ENCODE measurements around the gene TLE3.

Gene TLE3

DNA sequence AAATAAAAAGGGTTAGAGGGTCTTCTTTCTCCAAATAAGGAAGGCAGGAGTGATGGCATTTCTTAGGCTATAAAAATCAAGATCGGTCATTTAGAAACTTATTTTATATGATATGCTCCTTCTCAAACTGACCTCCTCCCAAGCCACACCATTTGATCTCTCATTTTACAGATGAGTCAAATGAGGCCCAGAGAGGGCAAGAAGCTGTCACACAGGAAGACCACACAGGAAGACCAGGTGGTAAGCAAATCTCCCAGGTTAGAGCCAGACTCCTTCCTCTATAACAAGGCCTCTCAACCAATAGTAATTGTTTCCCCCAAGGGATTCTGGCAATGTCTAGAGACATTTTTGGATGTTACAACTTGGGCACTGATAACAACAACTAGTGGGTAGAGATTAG lies 13.8 kb downstream of the TLE3 start:
- DNase-seq (ENCODE audit: low spot score) = peak; percentile 82

DNA sequence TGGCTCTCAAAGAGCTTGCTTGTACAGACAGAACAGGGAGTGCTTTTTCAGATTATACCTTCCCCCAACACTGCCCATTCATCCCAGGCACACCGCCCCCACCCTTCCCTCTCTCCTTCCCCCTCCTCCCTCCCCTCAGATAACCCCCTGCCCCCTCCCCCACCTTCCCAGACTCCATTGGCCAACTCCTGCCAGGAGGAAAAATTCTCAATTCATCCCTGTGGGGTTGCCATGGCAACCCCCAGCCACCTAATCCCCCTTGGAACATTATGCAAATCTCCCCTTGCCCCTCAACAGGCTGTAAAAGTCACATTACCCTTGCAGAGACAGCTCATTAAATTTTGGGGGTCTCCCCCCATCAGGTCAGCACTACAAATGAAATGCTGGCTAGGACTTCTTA lies 14.3 kb downstream of the TLE3 start:
- DNase-seq (ENCODE audit: low spot score) = no peak

GRCh38 chr15:70082281-70082900 lies 15.3 kb downstream of the TLE3 start:
- no peak for DNase-seq (ENCODE audit: low spot score)

DNA sequence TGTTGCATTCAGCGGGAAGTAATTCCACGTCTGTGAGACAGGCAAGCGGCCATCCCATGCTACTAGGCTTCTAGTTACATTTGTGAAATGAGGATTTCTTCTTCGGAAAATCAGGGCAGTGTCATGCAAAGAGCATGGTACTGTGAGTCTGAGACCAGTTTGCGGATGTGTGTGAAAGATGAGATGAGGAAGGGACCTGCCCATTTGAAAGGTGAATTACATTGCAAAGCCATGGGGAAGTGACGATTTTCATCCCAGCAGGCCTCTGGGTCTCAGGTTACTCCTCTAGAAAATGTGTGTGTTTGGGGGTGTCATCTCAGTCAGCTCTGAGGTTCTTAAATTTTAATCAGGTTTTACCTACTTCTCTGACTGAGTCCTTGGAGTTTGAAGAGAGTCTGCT lies 16.1 kb downstream of the TLE3 start:
- no peak for DNase-seq (ENCODE audit: low spot score)

- no peak for DNase-seq (ENCODE audit: low spot score)
Measured at GRCh38 chr15:70080347-70080746, 17.4 kb downstream of the TLE3 start.

GRCh38 chr15:70079888-70080287 lies 17.8 kb downstream of the TLE3 start:
- no peak for DNase-seq (ENCODE audit: low spot score)

DNA sequence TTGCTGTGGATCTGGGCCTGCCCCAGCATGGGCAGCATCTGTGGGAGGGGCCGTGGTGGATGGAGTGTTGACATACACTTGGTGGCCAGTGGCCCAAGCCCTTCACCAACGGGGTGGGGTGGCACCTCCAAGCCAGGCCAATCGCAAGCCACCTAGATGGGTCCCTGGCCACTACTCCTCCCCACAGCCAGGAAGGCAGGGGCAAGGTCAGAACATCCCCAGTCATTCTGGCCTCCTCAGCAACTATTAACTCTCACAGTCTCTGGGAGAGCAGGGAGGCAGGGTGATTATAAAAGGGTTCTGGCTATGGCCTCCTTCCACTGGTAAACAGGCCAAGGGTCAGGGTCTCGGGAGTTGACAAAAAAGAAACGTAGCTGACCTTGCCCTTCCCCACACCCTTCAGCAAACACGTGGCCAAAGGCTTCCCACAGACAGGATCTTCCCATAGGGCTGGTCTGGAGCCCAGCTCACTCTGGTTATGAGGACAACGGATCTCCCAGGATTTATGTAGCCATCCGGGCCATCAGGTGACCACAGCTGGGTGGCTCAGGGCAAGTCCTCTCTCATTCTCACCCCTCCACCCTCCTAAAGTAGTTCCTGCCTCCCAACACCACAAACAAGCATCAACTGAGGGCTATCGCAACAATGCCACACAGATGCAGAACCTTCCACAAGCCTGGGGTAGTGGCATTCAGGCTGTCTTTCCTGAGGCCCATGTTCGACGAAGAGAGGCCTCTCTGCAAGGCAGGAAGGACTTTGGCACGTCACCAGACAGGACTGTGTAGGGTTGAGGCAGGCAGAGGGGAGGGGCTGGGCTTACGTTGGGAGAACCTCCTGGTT lies 18.9 kb downstream of the TLE3 start:
- no peak for DNase-seq (ENCODE audit: low spot score)

- no peak for DNase-seq (ENCODE audit: low spot score)
Measured at GRCh38 chr15:70077188-70078147, 20.2 kb downstream of the TLE3 start.

DNA sequence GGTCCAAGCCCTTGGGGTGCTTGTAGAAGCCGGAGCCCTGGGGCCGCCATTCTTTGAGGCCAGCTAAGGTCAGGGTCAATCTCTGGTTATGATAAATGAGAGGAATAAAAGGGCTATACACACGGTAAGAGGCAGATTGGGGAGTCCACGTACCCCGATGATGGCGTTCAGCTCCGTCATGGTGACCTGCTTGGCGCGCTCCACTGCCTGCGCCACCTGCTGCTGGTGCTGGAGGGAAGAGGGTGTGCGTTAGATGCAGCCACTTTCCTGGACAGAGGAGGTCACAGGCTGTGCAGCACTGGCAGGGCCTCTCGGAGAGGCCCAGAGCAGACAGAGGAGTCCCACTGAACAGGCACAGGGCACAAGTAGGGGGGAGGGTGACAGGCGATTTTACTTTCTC lies 23.3 kb downstream of the TLE3 start:
- DNase-seq (ENCODE audit: low spot score) = no peak

DNA sequence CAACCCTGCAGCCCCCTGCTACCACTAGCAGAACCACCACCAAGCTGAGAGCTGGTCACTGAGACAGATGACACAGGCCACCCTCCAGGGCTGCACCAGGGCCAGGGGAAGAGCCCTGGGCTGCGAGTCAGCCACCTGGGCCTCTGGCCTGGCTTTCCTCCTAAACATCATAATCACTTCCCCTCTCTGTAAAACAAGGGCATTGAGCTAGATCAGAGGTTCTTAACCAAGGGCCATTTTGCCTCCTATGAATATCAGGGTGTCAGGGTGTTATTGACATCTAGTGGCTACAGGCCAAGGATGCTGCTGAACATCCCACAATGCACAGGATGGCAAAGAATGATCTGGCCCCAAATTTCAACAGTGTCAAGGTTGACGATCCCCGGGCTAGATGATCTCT lies 25.2 kb downstream of the TLE3 start:
- no peak for DNase-seq (ENCODE audit: low spot score)

DNA sequence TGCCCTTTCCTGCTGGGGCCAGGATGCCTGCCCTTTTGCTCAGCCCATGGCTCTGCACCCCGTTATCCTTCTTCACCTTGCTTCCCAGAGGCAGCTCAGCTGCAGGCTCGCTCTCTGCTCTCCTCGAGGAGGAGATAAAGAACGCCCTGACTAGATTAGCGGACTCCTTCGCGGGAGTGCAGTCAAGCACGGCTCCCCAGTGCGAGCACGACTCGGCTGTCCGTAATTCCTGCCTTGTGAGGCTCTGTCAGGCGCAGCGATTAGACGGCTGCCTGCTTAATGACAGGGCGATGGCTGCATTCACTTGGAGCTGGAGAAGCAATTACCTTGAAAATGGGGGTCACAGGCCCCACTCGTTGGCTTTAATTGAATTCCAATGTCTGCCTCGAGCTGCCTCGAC lies 25.9 kb downstream of the TLE3 start:
- no peak for DNase-seq (ENCODE audit: low spot score)

DNA sequence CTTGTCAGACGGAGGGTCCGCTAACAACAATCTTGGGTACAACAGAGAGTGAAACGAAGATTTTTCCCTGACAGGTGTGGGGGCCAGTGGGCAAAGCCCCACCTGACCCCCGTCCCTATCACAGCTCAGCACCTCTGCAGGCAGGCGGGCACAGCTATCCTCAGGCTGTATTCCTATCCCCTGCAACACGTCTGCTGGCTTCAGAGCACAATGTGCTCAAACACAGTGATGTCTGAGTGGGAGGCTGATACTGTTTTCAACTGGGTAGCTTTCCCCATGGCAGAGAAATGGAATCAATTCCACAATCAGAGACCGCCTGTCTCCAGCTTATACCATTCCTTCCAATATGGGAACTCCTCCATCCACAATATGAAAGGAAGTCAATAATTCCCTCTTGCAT lies 28.0 kb downstream of the TLE3 start:
- DNase-seq (ENCODE audit: low spot score) = no peak

DNA sequence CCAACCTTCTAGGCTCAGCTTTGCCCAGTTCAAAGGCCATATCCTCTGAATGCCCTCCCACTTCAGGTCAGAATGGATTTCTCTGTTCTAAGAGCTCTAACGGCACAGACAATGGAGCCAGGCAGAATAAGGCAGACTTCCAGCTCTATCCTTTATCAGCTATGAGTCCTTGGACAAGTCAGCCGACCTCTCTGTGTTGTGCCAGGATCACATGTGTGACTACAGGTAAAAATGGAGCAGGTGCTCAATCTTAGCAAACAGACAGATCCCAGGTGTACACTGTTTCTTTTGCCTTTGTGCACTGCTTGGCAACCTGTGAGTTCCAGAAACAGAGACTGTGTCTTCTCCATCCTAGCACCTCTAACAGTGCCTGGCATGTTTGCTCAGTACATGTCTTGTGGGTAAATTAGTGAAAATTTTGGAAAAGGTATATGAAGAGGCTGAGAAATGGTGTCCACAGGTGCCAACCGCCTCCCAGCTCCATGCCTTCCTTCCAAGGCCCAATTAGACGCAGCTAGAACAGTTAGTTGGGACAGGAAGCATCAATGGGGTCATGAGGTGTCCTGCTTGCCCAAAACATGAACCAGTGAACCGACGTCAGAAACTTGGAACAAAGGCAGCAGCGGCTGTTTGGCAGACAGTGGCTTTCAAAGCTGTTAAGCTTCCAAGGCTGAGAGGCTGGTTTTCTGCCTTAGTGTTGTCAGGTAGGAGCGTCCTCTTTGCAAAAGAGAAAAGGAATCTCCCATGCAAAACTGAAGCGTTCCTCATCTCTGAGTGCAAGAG lies 28.7 kb downstream of the TLE3 start:
- no peak for DNase-seq (ENCODE audit: low spot score)

GRCh38 chr15:70067681-70068080 lies 30.0 kb downstream of the TLE3 start:
- no peak for DNase-seq (ENCODE audit: low spot score)

DNA sequence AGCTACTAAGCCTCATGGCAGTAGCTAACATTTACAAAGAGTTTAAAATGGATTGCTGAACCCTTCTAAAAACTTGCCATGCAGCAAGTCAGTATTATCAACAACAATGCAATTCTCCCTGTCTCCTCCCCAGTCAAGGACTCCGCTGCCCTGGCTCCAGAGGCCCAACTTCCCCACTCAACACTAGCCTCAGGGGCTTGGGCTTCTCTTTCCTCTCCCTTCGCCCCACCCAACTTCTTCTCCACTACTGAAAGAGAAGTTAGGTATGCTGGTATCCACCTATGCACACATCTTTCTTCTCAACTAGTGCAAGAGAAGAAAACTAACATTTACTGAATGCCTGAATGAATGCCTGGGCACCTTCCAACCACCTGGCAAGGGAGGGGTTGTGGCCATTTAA lies 30.7 kb downstream of the TLE3 start:
- DNase-seq (ENCODE audit: low spot score) = no peak

- no peak for DNase-seq (ENCODE audit: low spot score)
Measured at GRCh38 chr15:70066447-70066846, 31.3 kb downstream of the TLE3 start.

GRCh38 chr15:70066004-70066403 lies 31.7 kb downstream of the TLE3 start:
- no peak for DNase-seq (ENCODE audit: low spot score)

DNA sequence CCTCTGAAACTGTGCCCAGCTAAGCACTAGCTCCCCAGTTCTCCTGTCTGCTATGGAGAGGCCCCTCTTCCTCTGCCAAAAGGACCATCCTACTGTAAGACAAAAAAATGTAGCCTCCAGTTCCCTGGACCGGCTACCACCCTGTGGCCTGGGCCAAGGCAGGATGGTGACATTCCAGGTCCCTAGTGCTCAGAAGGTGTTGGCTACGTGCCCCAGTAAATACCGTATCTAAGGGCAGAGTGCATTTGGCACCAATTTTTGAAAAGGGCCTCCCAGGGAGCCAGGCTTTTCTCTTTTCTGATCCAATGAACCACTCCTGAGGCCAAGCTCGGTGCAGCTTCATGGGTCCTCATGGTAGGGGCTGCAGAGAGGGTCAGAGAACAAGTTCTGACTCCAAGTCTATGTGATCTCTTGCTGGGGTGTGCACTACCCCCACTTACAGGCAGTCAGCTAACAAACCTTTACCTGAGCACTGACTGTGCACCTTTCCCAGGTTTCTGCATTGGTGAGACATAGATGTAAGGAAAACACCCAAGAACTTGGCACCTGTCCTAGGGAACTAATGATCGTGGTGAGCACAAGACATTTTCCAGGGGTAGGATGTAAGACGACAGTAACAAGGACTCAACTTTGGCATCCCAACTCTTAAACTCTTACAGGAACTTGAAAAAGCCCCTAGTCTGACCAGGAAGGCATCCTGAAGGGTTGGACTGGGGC lies 32.6 kb downstream of the TLE3 start:
- no peak for DNase-seq (ENCODE audit: low spot score)

GRCh38 chr15:70064441-70064840 lies 33.3 kb downstream of the TLE3 start:
- DNase-seq (ENCODE audit: low spot score) = no peak

- DNase-seq (ENCODE audit: low spot score) = no peak
Measured at GRCh38 chr15:70063980-70064379, 33.7 kb downstream of the TLE3 start.

GRCh38 chr15:70063261-70063925 lies 34.3 kb downstream of the TLE3 start:
- DNase-seq (ENCODE audit: low spot score) = no peak
